Stimulated activated naive CD4-positive, alpha-beta T cell (primary cell): Measurements from ENCODE around the gene PDLIM3.
"Not testable (repeated sequence)": the region's sequence is repeated elsewhere in the genome, so short reads cannot be mapped to it uniquely, and the experiment has no call there.

Experiments
- DNase-seq, 6 experiments: peaks; one replicate each; lab custom pipeline; 2025; lab: John Stamatoyannopoulos, UW

The PDLIM3 gene, protein sequence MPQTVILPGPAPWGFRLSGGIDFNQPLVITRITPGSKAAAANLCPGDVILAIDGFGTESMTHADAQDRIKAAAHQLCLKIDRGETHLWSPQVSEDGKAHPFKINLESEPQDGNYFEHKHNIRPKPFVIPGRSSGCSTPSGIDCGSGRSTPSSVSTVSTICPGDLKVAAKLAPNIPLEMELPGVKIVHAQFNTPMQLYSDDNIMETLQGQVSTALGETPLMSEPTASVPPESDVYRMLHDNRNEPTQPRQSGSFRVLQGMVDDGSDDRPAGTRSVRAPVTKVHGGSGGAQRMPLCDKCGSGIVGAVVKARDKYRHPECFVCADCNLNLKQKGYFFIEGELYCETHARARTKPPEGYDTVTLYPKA

DNA sequence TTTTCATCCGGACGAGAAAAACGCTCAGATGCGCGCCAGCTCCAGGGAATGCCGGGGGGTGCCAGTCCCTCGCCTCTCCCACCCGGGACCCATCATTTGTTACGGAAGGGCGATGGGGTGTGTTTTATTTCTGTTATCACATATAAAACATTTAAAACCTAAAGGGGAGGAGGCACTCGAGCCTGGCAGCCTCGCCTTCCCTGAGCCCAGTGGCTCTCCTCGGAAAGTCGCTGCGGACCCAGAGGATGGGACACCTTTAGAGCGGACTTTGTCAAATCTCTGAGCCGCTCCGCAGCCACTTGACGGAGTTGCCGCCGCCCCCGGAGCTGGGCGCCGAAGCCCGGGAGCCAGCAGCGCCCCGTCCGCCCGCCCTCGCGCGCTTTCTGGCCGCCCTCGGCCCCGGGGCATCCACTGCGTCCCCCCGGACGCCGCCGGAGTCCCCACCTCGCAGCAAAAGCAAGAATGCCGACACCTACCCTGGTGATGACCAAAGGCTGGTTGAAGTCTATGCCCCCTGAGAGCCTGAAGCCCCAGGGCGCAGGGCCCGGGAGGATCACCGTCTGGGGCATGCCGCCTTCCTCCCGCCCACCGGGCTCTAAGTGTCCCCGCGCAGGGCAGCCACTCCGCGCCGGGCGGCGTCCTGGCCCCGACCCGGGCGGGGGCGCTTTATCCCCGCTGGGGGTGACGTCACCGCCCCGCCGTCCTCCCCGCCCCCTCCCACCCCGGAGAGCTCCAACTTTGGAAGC, at the start of gene PDLIM3:
Gene PDLIM3 (minus strand): TSS at position 642 of the 746 bp plus-strand sequence. CDS start 73 bp downstream, at position 569.
- DNase-seq = peak in 1 of 6 experiments; percentile 3

DNA sequence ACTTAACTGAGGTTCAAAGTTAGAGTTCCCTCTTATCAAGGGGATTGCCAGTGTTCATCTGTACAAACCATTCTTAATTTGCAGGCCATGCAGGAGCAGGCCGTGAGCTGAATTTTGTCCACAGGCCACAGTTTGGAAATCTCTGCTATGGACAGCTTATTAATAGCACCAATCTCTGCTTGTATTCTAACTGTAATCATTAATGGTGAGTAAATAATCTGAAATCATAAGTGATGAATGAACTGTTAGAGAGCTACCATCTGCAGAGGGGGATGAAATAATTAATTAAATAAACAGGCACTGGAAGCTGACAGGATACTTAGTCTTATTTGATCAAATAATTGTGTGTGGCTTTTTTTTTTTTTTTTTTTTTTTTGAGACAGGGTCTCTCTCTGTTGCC, 48.5 kb upstream of the PDLIM3 start:
- no peak for DNase-seq

DNA sequence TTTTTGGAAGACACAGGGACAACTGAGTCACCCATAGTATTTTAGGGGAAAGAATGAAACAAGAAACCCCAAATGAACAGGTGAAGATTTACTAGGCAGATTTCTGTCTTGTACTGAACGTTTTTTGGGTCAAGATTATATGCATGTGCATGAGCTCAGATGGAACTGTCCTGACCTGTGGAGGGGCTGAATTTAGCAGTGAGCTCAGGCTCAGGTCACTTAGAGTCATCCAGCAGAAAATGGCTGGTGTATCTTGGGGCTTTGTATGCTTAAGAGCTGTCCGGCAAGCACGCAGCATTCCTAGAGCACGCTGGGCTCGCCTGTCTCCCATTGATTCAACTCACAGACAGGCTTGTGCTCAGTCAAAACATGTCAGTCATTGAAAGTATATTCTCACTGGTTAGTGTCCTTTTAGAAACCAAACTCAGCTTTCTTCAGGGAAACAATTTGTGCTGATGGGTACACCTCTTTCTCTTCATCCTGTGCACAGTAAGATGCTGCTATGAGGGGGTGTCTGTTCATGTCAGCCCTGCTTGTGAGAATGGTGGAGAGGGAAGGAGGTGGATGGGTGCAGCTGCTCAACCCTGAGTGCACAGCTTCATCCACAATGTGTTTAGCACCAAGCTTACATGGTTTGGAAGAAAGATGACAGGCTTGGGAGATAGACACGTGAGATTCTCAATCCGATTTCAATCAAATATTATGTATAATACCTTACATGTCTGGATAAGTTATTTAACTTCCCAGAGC, 47.5 kb upstream of the PDLIM3 start:
- DNase-seq = no peak

DNA sequence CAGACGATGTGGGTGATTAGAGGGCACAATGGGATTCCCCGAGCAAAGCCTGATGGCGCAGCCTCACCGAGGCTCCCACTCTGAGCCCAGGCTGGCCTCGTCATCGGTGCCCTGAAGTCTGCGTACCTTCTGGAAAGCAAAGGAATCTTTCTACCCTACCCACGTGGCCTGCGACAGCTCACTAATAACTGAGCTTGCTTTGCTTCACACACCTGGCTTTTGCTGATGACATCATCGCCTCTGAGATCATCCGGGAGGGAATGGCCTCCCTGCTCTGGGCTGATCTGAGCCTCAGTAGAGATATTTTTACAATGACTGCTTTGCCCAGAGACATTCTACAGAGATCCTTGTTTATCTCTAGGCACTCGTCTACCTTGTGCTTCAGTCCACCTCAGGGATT, 45.4 kb upstream of the PDLIM3 start:
- DNase-seq = no peak

DNA sequence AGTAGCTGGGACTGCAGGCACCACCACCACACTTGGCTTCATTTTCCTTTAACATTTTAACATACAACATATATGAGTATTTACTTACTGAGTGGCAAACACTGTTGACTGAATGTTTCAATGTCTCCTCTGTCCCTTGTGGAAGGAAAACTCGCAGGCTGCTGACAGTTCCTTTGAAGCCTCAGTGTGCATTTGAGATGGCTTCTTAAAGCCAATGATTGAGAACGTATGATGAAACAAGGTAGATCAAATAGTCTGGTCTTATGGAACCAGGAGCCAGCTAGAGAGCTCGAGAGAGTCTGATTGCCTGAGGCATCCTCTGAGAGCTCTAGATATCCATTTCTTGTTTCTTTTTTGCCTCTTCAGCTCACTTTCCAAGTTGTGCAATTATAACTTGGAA, 43.0 kb upstream of the PDLIM3 start:
- no peak for DNase-seq

DNA sequence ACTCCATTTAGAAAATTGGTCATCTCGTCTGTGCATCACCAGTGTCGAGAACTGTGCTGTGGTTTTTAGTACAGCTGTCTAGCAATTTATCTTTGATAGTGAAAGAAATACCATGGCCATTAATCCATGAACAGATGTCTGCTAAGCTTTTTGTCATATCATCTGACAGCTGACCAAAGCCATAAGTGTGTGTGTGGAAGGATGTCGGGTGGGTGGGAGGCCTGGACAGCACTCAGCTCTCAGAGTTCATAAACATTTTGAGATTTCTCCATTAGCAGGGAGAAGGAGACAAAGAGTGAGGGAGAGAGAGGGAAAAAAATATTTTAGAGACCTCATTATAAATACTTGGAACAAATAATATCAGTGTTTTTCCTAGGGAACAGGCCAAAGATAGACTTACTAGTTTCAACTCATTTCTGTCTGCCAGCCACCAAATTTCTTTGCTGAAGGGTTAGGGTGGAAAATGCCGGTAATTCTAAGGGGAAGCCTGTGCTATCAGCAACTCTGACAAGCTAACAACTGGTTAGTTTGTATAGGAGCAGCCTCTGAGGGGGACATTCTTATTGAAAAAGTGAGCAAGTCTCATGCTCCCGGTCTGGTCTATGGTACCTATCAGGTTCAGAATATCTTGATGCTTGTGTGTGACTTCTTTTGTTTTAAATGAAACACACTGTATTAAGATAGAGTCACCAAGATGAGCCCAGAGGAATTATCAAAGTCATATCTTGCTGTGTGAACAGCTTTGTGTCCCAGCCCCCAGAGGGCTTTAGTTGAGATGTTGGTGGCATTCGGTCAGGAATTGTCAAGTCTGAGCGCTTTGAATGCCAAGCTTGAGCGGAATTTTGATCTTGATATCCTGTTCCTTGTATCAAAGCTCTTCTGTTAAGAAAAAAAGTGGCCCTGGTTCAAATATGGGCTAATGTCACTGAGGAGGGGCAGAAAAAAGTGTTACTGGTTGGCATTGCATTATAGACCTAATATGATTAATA, 41.9 kb upstream of the PDLIM3 start:
- no peak for DNase-seq

DNA sequence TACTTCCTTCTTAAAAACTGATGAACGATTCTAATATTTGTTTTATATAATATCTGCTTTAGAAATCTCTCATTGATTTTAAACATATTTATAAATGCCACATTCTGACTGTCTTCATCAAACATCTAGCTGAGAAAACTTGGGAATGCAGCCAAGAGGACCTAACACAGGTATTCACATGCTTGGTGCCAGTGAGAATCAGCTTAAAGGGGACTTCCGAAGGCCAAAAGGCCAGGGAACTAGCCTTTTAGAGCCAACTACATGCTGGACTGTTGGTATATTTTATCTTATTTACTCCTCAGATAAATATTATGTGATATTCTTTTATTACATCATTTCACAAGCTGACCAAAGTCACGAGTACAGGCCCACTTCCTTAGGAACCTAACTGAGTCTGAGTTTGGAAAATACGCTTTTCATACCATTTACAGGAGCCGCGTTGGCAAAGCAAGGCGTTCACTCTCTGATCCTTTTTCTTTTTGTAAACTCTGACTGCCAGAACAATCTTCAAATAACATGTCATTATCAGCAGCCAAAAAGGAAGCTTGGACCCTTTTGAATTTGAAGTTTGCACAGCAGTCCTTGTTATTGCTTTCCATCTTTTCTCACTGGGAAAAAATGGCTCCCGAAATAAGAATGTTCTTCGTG, 41.1 kb upstream of the PDLIM3 start:
- no peak for DNase-seq

DNA sequence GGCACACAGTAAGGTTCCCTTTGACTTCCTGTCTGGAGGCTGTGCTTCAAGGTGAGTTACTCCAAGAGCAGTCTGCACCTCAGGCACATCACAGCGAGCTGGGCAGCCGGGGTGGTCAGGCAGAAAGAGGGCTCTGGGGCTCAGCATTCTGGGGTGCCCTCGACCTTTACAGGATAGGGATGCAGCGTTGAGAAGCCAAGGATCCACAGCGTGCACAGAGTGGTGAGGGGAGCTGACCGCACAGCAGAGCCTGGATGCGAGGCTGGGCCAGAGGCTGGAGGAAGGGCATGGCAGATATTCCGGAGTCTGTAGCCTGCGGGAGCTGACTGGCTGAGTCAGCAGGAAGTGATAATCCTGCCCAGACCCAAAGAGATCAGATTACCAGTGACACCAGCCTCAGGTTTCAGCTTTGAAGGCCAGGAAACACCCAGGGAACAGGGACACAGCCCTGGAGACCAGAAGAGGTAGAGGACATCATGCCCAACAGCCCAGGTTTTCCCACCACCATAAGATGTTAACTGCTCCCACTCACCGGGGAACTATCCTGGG, 38.4 kb upstream of the PDLIM3 start:
- no peak for DNase-seq

DNA sequence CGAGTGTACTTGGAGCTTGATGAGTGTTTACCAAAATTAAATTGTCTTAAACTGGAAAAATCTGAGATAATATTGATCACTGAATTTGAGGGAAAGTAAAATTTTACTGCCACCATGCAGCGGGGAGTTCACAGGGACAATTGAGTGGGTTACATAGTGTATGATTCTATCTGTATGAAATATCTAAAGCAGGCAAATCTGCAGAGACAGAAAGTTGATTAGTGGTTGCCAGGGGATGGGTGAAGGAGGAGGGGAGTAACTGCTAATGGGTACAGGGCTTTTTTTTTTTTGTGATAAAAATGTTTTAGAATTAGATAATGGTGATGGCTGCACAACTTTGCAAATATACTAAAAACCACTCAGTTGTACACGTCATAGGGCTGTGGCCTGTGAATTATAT, 35.4 kb upstream of the PDLIM3 start:
- no peak for DNase-seq

DNA sequence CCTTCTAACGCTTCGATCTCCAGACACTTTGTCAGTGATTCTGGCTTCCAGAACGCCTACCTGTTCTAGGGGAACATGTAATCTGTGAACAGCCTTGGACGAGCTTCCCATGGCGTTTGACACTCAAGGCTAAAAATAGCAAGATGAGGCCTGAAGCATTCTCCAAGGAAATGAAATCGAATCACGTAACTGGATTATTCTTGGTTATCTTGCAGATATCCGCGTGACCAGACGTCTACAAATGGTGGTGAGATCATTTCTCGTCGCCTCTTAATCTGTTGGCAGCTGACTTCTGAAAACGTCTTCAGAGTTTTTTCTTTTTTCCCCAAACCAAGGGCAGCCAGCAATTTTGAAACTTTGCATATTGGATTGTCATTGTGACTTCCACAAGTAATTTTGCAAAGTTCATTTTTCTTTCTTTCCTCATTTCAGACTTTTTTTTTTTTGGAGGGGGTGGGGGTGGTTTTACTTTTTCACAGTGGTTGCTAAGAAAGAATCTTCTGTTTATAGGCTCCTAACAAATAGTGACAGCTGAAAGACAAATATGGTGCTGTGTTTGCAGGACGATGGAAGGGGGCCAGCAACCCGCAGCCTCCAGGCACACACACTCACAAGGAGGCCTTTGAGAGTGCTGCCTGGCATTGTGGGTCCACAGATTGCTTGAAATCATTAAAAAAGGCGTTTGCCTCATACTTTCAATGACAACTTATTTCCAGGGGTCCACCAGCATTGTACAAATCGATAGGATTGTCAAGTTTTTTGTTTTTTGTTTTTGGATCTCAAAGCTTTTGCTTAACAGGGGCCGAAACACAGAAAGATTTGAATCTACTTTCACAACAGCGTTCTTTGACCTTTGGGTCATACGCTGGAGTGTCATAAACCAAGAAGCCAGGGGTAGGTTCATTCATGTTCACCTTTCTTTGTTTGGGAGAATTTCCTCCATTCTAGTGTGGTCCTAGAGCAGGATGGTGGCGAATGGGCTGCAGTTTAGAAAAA, 32.4 kb upstream of the PDLIM3 start:
- DNase-seq = no peak

DNA sequence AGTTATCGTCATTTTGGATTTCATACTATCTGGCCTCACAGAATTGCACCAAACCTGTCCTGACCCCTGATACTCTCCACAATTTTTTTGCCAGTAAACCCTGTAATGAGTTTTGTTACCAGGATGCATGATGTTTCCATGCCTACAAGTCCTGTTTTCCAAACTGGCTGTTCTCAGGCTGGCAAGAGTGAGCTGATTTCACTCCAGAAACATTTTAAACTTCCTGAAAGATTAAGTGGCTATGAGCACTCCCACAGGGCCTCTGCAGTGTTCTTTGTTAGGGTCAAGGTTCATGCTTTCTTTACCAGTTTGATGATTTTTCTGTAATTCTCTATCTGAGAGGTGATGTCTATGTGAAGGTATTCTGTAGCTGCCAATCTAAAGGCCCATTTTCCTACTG, 31.7 kb upstream of the PDLIM3 start:
- no peak for DNase-seq

DNA sequence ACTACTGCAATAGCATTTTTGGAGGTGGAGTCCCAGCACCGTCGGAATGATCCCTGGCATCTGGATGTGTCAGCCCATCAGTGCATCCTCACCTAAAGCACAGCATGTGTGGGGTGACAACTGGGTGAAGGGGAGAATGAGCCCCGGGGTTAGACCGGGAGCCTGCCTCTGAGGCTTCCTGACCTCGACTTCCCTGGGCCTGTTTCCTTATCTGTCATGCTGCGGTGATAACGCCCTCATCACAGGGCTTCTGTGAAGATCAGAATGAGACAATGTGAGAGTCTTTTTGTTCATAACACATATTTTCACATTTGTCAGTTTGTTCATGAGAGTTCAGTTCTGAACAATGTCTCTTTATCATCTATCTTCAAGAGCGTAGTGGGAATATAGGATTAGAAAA, 31.1 kb upstream of the PDLIM3 start:
- no peak for DNase-seq

DNA sequence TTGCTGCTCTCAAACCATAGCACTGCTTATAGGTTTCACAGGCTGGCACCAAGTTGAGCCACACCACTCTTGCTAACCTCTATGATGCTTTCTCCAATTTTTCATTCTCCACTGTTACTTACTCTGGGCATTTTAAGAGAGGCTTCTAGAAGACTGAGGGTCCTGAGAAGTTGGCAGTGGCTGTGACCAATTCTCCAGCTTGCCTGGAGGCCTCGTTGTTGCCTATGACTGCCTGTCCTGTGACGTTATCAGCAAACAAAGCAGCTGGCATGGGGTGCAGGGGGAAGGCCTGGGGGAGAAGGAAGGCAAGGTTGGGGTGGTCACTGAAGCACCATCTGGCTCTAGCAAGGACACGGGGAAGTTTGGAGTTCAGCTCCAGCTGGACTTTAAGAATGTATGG, 30.4 kb upstream of the PDLIM3 start:
- DNase-seq = no peak

DNA sequence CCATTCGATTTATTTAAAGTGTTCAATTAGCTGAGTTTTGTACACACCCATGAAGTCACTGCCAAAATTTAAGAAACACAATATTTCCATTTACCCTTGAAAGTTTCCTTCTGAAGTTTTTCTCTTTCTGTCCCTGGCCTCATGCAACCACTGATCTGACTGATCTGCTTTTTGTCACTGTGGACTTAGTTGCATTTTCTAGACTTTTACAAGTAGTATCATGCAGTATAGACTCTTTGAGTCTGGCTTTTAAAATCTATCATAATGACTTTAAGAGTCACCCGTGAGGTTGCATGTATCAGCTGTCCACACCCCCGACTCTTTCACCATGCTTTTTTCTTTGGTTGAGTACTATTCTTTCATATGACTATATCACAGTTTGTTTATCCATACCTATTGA, 29.0 kb upstream of the PDLIM3 start:
- no peak for DNase-seq

DNA sequence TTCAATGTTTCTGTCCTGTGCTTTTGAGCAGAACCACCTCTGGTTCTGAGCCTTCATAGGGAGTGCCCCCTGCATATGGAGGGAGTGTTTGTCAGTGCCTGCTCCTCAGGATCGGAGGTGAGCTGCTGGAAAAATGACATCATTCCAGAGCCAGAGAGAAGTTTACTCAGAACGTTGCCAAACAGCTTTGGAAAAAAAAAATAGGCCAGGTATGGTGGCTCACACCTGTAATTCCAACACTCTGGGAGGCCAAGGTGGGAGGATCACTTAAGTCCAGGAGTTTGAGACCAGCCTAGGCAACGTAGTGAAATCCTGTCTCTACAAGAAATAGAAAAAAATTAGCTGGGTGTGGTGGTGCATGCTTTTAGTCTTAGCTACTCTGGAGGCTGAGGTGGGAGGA, 27.2 kb upstream of the PDLIM3 start:
- no peak for DNase-seq

DNA sequence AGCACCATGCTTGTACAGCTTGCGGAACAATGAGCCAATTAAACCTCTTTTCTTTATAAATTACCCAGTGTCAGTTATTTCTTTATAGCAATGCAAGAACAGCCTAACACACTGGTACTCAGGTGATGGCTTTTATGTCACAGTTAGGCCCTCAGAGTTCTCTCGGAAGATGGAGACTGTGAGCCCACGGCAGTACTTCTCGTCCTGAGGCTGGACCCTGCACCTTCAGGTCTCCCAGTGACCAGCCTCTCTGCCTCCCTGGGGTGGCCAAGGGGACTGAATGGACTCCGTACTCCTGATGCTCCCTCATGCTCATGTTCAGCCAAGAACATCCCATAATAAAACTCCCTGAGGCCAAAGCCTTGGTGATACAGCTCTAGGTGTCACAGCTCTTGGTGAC, 25.0 kb upstream of the PDLIM3 start:
- no peak for DNase-seq

DNA sequence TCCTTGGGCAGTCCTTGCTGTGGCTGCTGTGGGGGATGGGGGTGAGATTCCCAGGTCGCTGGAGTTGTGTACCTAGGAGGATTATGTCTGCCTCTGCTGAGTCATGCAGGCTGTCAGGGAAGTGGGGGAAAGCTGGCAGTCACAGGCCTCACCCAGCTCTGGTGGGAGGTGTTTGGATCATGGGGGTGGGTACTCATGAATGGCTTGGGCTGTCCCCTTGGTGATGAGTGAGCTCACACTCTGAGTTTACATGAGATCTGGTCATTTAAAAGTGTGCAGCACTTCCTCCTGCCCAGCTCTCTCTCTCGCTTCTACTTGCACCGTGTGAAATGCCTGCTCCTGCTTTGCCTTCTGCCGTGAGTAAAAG, 24.6 kb upstream of the PDLIM3 start:
- DNase-seq = no peak

DNA sequence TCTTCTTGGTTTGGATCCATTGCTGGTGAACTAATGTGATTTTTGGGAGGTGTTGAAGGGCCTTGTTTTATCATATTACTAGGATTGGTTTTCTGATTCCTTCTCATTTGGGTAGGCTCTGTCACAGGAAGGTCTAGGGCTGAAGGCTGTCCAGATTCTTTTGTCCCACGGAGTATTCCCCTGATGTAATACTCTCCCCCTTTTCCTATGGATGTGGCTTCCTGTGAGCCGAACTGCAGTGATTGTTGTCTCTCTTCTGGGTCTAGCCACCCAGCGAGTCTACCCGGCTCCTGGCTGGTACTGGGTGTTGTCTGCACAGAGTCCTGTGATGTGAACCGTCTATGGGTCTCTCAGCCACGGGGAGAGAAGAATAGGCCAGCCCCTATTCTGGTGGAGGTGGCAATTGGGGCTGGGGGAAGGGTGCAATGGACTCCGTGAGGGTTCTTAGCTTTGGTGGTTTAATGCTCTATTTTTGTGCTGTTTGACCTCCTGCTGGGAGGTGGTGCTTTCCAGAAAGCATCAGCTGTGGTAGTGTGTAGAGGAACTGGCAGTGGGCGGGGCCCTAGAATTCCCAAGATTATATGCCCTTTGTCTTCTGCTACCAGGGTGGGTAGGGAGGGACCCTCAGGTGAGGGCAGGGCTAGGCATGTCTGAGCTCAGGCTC, 24.1 kb upstream of the PDLIM3 start:
- DNase-seq = not testable (repeated sequence)
